ENCODE measurements around the gene ACCS. TPM values are rescaled to one million over a fixed set of nuclear protein-coding genes. Genes with fewer than 3 reads are reported as not detected.

The ACCS gene
- total RNA-seq, 2 donors from 2014 or later, result 9.2 to 20.0 TPM

- peaks cover 5% of the 10 kb centered on the region for H3K36me3 ChIP-seq
- peak; percentile 69 for DNase-seq
- no peaks in the 10 kb centered on the region for H3K9me3 ChIP-seq
- H3K4me3 ChIP-seq, result no peak overlapping the region
- intact Hi-C loops (cut with DNase I), result loop anchor here (5.0 kb wide), 1 partner anchor 427 kb away; no protein-coding TSS in a partner anchor
- no peak overlapping the region for H3K9ac ChIP-seq (ENCODE audit: low read depth in 2 of 2, low read length in 2 of 2)
- H3K4me1 ChIP-seq, result no peaks in the 10 kb centered on the region
- no peak overlapping the region for H3K27ac ChIP-seq
- TF ChIP-seq CTCF (IDR thresholded peaks at IDR 0.05), result peak; percentile 62
- H3K27me3 ChIP-seq, result no peaks in the 10 kb centered on the region
Measured at GRCh38 chr11:44110231-44110679, 44.2 kb downstream of the ACCS start.

- Histone ChIP-seq H3K4me1 (no peaks in the 10 kb centered on the region), H3K27ac (no peak overlapping the region), H3K27me3 (no peaks in the 10 kb centered on the region), H3K9ac (ENCODE audit: low read depth in 2 of 2, low read length in 2 of 2) (no peak overlapping the region), H3K9me3 (no peaks in the 10 kb centered on the region), H3K4me3 (no peak overlapping the region), H3K36me3 (peaks cover 5% of the 10 kb centered on the region)
- intact Hi-C loops (cut with DNase I), result loop anchor here (5.0 kb wide), 1 partner anchor 425 kb away; no protein-coding TSS in a partner anchor
- DNase-seq, result no peak
- no peak for TF ChIP-seq CTCF (IDR thresholded peaks at IDR 0.05)
Measured at GRCh38 chr11:44112091-44112821, 46.2 kb downstream of the ACCS start.

GRCh38 chr11:44113018-44113417, 46.9 kb downstream of the ACCS start:
- no peaks in the 10 kb centered on the region for H3K9me3 ChIP-seq
- TF ChIP-seq CTCF (IDR thresholded peaks at IDR 0.05), result no peak
- no peaks in the 10 kb centered on the region for H3K4me1 ChIP-seq
- H3K4me3 ChIP-seq, result no peak overlapping the region
- no peak overlapping the region for H3K9ac ChIP-seq (ENCODE audit: low read depth in 2 of 2, low read length in 2 of 2)
- no peak for DNase-seq
- H3K27ac ChIP-seq, result no peak overlapping the region
- H3K36me3 ChIP-seq, result peaks cover 5% of the 10 kb centered on the region
- intact Hi-C loops (cut with DNase I), result loop anchor here (5.0 kb wide), 1 partner anchor 424 kb away; no protein-coding TSS in a partner anchor
- H3K27me3 ChIP-seq, result no peaks in the 10 kb centered on the region

GRCh38 chr11:44113572-44113971, 47.5 kb downstream of the ACCS start:
- no peaks in the 10 kb centered on the region for H3K4me1 ChIP-seq
- H3K36me3 ChIP-seq, result peaks cover 5% of the 10 kb centered on the region
- H3K9ac ChIP-seq (ENCODE audit: low read depth in 2 of 2, low read length in 2 of 2), result no peak overlapping the region
- intact Hi-C loops (cut with DNase I), result loop anchor here (5.0 kb wide), 1 partner anchor 424 kb away; no protein-coding TSS in a partner anchor
- H3K9me3 ChIP-seq, result no peaks in the 10 kb centered on the region
- DNase-seq, result no peak
- H3K27ac ChIP-seq, result no peak overlapping the region
- no peak overlapping the region for H3K4me3 ChIP-seq
- no peak for TF ChIP-seq CTCF (IDR thresholded peaks at IDR 0.05)
- H3K27me3 ChIP-seq, result no peaks in the 10 kb centered on the region

- no peak for DNase-seq
- no peaks in the 10 kb centered on the region for H3K9me3 ChIP-seq
- no peak for TF ChIP-seq CTCF (IDR thresholded peaks at IDR 0.05)
- no peak overlapping the region for H3K4me3 ChIP-seq
- peaks cover 5% of the 10 kb centered on the region for H3K36me3 ChIP-seq
- no peaks in the 10 kb centered on the region for H3K27me3 ChIP-seq
- H3K27ac ChIP-seq, result no peak overlapping the region
- no peaks in the 10 kb centered on the region for H3K4me1 ChIP-seq
- H3K9ac ChIP-seq (ENCODE audit: low read depth in 2 of 2, low read length in 2 of 2), result no peak overlapping the region
- intact Hi-C loops (cut with DNase I), result no loop called here
Measured at GRCh38 chr11:44116234-44116830, 50.3 kb downstream of the ACCS start.

Measured in colonic mucosa (tissue), 4 donors.